ENCODE measurements around the gene LILRA6.
"Not testable (repeated sequence)": the region's sequence is repeated elsewhere in the genome, so short reads cannot be mapped to it uniquely, and the experiment has no call there.

The LILRA6 gene

DNA sequence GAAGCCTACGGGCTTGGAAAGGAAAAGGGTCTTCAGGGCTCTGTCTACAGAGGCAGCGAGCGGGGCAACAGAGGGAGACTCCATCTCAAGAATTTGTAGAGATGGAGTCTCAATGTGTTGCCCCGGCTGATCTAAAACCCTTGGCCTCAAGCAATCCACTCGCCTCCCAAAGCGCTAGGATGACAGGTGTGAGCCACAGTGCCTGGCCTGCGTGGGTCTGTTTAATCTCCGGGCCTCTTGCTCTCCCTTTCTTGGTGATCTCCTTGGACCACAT is 33.9 kb downstream of the LILRA6 start:
- no peak for DNase-seq (ENCODE audit: low read depth in 4 of 4, low spot score in 1 of 4)

DNA sequence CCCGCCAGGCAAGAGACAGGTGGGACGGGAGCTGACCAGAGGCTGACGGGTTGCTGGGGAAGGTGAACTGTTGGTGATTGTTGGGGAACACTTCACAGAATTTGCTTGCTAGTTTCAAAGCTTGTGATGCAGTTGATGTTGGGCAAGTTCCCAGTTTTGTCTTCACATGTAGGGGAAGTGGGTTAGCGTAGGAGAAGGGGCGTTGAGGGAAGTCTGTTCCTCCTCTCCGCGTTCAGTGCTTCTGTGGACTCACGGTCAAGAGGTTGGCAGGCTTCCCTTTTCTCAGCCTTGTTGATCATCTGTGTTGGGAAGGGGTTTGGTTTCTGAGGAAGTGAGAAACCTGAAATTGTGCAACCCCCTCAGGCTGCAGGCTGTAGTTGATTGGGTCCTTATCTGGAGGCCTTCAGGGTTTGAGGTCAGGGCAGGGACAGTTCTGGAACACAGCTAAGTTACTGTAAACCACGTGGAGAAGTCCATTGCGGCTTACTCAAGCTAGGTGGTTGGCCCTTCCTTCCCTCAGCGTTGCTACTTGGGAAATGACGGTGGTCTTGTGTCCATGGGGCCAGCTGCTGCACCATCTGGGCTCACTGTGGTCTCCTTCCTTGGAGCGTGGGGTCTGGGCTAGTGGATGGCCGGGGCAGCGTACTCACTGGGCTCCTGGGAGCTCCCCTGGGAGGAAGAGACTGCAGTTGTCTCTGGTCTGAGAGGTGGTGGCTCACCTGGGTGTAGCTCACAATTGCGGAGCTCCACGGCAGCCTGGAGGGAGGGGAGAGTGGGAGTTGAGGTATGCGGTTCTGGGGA is 34.4 kb downstream of the LILRA6 start:
- DNase-seq (ENCODE audit: low read depth in 4 of 4, low spot score in 1 of 4) = peak in 1 of 4 experiments; percentile 36

- no peak for DNase-seq (ENCODE audit: low read depth in 4 of 4, low spot score in 1 of 4)
These were observed 35.0 kb downstream of the LILRA6 start for GRCh38 chr19:54207676-54207982.

GRCh38 chr19:54207193-54207592 is 35.4 kb downstream of the LILRA6 start:
- not testable (repeated sequence) for DNase-seq (ENCODE audit: low read depth in 4 of 4, low spot score in 1 of 4)

DNA sequence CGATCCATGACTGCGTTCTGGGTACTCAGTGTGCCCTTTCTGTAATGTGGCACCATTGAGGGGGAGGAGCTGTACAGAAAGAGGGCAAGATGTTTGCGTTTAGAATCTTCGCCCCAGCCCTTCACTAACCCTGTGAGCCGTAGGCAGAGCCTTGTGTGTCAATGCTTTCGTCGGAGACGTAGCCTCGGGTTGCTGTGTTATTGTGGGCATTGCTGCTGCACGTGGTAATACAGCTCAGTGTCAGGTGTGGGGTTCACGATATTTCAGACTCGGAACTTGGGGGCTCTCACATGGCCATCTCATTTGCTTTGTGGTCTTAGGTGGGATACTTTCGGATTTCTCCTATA is 35.8 kb downstream of the LILRA6 start:
- no peak for DNase-seq (ENCODE audit: low read depth in 4 of 4, low spot score in 1 of 4)

GRCh38 chr19:54206030-54206830 is 36.4 kb downstream of the LILRA6 start:
- no peak for DNase-seq (ENCODE audit: low read depth in 4 of 4, low spot score in 1 of 4)

- no peak for DNase-seq (ENCODE audit: low read depth in 4 of 4, low spot score in 1 of 4)
These were observed 37.7 kb downstream of the LILRA6 start for GRCh38 chr19:54204767-54205468.

- no peak for DNase-seq (ENCODE audit: low read depth in 4 of 4, low spot score in 1 of 4)
These were observed 39.4 kb downstream of the LILRA6 start for GRCh38 chr19:54203151-54203611.

- no peak for DNase-seq (ENCODE audit: low read depth in 4 of 4, low spot score in 1 of 4)
These were observed 40.6 kb downstream of the LILRA6 start for GRCh38 chr19:54201980-54202379.

- no peak for DNase-seq (ENCODE audit: low read depth in 4 of 4, low spot score in 1 of 4)
These were observed 41.4 kb downstream of the LILRA6 start for GRCh38 chr19:54201172-54201701.

GRCh38 chr19:54199401-54199800 is 43.2 kb downstream of the LILRA6 start:
- no peak for DNase-seq (ENCODE audit: low read depth in 4 of 4, low spot score in 1 of 4)

DNA sequence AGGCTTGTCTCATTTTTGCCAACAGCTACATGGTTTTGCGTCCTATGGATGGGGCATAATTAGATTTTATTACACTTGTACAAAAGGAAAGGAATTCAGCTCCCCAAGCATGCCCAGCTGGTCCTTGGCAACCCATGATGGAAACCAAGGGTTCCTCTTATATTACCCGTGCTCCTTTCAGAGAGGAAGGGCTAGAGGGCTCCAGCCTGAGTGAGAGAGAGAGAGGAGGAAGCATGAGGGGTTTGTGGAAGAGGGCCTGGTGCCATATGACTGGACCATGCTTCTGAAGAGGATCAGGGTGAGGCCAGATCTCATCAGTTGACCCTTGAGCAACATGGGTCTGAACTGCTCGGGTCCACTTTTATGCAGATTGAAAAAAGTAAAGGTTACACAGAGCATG is 45.5 kb downstream of the LILRA6 start:
- no peak for DNase-seq (ENCODE audit: low read depth in 4 of 4, low spot score in 1 of 4)

GRCh38 chr19:54196536-54196935 is 46.1 kb downstream of the LILRA6 start:
- no peak for DNase-seq (ENCODE audit: low read depth in 4 of 4, low spot score in 1 of 4)

DNA sequence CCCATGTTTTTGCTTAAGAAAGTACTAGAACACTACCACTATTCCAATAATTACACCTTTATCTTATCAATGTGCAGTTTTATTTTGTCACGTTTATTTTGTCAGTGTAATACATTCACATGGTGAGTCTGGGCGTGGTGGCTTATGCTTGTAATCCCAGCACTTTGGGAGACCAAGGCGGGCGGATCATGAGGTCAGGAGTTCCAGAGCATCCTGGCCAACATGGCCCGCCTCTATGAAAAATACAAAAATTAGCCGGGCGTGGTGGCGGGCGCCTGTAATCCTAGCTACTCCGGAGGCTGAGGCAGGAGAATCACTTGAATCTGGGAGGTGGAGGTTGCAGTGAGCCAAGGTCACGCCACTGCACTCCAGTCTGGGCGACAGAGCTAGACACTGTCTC is 48.1 kb downstream of the LILRA6 start:
- not testable (repeated sequence) for DNase-seq (ENCODE audit: low read depth in 4 of 4, low spot score in 1 of 4)

DNA sequence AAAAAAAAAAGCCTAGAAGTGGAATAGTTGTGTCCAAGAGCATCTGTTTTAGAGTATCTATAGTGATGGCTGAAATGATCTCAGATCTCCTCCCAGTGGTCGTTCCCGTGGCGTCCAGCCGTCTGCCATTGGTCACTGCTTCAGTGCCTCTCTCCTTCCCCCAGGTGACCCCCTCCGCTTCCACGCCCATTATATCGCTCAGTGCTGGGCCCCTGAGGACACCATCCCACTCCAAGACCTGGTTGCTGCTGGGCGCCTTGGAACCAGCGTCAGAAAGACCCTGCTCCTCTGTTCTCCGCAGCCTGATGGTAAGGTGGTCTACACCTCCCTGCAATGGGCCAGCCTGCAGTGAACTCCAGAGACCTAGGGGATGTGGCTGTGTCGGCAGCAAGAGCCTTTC is 49.6 kb downstream of the LILRA6 start:
- no peak for DNase-seq (ENCODE audit: low read depth in 4 of 4, low spot score in 1 of 4)

DNA sequence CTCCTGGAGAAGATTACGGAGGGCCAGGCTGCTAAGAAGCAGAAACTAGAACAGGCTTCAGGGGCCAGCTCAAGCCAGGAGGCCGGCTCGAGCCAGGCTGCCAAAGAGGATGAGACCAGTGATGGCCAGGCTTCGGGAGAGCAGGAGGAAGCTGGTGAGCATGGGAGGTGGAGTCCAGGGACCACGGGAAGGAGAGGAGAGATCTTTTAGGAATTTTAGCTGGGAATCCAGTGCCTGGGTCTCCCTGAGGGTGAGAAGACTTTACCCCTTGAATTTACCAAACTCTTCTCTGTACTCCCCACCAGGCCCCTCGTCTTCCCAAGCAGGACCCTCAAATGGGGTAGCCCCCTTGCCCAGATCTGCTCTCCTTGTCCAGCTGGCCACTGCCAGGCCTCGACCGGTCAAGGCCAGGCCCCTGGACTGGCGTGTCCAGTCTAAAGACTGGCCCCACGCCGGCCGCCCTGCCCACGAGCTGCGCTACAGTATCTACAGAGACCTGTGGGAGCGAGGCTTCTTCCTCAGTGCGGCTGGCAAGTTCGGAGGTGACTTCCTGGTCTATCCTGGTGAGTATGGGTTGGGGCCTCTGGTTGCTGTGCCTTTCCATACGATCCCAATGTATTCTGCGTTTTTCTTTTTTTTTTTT is 50.7 kb downstream of the LILRA6 start:
- no peak for DNase-seq (ENCODE audit: low read depth in 4 of 4, low spot score in 1 of 4)

DNA sequence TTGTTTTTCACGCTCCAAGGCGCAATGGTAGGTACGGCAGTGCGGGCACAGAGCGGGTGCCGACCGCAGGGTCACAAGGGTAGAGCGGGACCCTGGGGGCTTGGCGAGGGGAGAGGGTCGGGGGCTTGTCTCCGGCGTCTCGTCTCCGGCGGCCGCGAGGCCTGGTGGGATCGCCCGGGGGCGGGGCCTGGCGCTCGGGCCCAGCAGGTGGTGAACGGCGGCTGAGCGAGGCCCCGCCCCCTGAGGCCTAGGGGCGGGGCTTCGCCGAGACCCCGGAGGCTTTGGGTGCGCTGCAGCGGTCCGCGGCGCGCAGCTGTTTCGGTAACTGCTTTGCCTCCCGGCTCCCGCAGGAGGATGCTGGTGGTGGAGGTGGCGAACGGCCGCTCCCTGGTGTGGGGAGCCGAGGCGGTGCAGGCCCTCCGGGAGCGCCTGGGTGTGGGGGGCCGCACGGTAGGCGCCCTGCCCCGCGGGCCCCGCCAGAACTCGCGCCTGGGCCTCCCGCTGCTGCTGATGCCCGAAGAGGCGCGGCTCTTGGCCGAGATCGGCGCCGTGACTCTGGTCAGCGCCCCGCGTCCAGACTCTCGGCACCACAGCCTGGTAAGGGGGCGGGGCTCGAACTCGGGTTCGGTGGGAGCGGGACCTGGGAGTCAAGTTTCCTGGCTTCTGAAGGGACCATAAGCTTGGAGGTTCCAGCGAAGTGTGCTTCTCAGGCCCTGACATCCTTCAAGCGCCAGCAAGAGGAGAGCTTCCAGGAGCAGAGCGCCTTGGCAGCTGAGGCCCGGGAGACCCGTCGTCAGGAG is 51.4 kb downstream of the LILRA6 start, which contains the start of gene TSEN34:
TSS of gene TSEN34 (plus strand) at position 298 of the 800 bp plus-strand sequence. CDS start at position 355, 57 bp downstream.
- peak; percentile 69 to 85 (median 74) for DNase-seq (ENCODE audit: low read depth in 4 of 4, low spot score in 1 of 4)

GRCh38 chr19:54190503-54191010 is 52.0 kb downstream of the LILRA6 start:
- DNase-seq (ENCODE audit: low read depth in 4 of 4, low spot score in 1 of 4) = peak; percentile 99 to 100 (median 100)

- DNase-seq (ENCODE audit: low read depth in 4 of 4, low spot score in 1 of 4) = peak; percentile 99 to 100 (median 100)
These were observed 52.7 kb downstream of the LILRA6 start for GRCh38 chr19:54189735-54190502.
